HG03025 (cell line): ENCODE data around the gene AP4B1.
"Not testable (repeated sequence)": the region's sequence is repeated elsewhere in the genome, so short reads cannot be mapped to it uniquely, and the experiment has no call there.

Experiments used
- ATAC-seq: cut with Tn5 transposase; IDR thresholded peaks from one replicate; pipeline ENCODE4 v1.9.1; 2021; ENCODE audit warnings: mild to moderate bottlenecking, moderate library complexity; ENCODE audit not compliant: unreplicated experiment, low FRiP score

AP4B1 gene

DNA sequence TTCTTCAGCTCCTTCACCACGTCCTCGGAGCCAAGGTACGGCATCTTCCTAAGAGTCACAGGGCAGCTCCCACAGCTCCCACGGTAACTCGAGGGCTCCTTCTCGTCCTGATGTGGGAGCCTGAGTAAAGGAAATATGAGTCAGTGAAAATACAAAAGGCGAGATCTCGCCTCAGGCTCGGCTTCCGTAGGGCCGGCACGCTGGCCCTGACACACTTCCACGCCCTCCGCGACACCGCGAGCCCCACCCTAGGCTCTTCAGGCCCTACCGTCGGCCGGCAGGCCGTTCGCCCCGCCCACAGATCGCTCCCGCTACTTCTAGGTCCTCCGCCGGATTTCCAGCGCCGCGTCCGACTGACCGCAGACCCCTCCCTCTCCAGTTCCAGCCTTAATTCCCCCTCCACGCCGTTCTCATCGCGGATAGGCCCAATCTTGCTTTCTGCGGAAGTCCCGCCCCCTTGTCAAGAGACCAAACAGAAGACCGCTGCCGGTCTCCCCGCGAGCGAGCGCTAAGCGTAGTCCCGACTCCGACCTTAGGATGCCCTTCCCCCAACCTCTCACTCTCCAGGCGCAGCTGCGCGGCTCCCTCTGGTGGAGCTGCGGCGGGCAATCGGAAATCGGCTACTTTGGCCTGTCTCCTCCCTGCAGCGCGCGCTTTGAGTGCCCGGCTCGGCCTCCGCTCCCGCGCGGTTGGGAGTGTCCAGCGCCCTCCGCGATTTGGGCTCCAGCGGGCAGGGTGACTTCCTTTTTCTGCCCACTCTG, at the start of gene AP4B1, which contains the start of gene DCLRE1B:
Gene AP4B1 (minus strand): TSS at position 126 of the 761 bp plus-strand sequence. CDS start 82 bp downstream, at position 44.
Gene DCLRE1B (plus strand): TSS at position 653 of the 761 bp plus-strand sequence. CDS start 261 bp downstream, outside the sequence.
- peak; percentile 90 for ATAC-seq

DNA sequence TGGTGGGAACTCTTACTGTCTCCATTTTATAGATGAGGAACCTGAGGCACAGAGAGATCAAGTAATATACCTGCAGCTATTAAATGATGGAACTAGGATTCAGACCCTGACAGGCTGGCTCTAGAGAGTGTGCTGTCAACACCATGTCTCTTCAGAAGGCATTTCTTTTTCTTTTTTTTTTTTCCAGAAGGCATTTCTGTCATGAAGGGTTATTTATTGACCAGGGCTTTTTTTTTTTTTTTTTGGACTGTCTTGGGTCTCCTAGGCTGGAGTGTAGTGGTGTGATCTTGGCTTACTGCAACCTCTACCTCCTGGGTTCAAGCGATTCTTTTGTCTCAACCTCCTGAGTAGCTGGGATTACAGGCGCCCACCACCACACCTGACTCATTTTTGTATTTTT, 47.1 kb upstream of the AP4B1 start:
- no peak for ATAC-seq

DNA sequence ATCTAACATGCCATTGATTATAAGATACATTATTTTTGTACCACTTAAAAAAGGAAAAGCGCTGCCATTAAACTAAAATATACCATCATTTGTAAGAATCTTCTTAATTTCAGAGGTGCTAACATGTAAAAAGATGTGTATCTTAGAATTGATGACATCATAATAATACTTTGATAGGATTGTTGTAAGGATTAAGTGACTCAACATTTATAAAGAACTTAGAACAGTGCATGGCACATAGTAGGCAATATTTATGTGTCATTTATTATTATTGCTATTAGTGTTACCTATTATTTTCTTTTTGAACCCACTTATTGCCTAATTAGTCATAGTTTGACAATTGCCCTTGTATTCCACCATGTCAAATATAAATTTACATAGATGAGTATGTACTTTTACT, 46.3 kb upstream of the AP4B1 start:
- ATAC-seq: no peak

DNA sequence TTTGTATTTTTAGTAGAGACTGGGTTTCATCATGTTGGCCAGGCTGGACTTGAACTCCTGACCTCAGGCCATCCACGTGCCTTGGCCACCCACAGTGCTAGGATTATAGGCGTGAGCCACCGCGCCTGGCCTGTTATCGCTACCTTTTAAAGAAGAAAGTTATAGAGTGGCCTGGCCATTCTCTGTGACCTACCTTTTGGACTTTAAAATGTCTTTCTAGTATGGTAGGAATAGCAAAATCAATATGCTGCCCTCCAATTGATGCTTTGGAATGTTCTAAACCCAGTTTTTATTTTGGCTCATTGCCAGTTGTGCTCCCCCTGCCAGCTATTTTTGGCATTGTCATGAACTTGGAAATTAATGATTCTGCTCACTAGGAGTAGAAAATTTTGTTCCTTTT, 44.4 kb upstream of the AP4B1 start:
- no peak for ATAC-seq

DNA sequence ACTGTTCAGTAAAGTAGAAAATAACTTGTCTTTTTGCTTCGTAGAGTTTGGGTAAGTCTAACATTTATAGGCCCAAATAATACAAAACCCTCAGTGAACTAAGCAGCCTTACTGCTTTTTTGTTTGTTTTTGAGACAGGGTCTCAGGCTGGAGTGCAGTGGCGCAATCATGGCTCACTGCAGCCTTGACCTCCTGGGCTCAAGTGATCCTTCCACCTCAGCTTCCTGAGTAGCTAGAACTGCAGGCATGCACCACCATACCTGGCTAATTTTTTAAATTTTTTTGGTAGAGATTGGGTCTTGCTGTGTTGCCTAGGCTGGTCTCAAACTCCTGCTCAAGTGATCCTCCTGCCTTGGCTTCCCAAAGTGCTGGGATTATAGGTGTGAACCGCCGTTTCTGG, 43.6 kb upstream of the AP4B1 start:
- ATAC-seq: not testable (repeated sequence)

DNA sequence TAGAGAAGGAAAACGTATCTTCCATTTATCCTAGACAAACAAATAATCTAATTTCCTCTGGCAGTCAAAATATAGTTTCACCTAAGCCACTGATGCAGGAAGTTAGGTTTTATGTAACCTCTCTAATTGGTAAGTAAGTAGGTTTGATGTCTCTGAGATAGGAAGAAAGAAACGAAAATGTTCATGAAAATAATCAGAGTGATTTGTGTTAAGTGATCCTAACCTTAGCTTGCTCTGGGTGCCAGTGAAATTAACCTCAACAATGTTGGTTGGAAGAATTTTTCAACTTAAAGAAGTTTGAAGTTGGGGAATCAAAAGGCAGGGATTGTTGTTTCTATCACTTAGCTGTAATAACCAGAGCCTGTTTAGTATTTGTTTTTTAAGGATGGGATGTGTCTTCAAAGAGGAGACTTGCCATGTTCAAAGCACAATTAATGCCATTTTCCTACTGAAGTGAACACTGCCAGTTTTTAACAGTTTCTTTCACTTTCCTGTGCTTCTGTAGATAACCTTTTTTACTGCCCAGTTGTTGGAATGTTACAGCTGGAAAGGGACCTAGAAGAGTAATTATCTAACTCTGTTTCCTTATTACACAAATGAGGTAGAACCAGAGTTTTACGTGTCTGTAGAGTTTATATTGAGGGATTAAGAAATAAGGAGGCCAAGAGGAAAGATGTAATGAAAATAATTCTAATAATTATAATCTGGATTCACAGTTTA, 42.9 kb upstream of the AP4B1 start:
- ATAC-seq: no peak

DNA sequence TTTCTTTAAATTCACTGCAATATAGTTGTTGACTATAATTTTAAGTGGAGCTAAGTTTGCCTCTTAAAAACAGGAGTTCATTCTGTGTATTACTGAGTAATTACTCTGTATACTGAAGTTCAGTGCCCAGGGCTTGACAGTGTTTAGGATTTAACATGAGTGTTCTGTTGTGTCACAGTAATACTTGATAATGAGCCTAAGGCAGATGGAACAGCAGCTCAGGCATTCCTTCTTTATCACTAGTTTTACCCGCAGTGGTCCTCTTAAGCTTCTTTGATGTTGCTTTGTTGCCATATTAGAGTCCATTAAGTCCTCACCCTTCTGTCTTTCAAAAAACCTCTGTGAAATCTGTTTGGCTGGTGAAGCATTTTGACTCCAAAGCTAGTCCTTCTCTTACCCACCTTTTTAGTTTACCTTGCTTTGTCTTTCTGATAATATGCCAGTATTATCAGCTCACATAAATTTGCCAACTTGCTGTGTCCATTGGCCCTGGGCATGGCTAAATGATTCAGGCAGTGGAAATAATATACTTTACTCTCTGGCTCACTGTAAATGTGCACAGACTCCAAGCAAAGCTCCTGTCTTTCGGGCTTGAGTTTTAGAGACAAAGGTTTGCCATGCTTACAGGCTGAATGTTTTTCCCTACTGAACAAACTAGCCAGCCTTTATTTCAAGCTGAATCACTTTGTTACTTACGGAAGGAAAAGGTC, 42.2 kb upstream of the AP4B1 start:
- no peak for ATAC-seq

DNA sequence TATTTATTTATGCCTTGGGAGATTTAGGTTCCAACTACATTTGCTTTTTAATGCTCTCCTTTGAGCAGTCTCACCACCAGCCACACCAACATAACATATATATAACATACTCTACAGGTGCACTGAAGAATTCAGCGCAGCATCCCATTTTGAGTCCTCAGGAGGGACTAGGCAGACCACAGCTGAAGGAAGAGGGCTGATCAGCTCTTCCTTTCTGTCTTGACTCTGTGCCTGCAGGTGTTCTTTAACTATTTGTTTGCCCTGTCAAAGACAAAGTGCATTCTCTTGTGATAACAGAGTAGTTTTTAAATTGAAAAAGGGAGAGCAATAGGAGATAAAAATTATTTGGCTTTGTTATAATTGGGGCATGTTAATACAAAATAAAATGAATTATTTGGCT, 41.5 kb upstream of the AP4B1 start:
- ATAC-seq: no peak

DNA sequence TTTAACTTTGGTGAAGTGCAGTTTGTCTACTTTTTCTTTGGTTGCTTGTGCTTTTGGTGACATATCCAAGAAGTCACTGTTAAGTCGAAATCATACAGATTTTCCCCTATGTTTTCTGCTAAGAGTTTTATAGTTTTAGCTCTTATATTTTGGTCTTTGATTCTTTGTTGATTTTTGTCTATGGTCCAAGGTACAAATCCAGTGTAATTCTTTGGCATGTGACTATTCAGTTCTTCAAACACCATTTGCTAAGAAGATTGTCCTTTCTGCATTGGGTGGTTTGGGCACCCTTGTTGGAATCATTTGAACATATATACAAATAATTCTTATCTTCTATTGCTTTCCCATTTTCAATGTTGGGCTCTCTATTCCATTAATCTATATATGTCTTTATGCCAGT, 40.7 kb upstream of the AP4B1 start:
- no peak for ATAC-seq

DNA sequence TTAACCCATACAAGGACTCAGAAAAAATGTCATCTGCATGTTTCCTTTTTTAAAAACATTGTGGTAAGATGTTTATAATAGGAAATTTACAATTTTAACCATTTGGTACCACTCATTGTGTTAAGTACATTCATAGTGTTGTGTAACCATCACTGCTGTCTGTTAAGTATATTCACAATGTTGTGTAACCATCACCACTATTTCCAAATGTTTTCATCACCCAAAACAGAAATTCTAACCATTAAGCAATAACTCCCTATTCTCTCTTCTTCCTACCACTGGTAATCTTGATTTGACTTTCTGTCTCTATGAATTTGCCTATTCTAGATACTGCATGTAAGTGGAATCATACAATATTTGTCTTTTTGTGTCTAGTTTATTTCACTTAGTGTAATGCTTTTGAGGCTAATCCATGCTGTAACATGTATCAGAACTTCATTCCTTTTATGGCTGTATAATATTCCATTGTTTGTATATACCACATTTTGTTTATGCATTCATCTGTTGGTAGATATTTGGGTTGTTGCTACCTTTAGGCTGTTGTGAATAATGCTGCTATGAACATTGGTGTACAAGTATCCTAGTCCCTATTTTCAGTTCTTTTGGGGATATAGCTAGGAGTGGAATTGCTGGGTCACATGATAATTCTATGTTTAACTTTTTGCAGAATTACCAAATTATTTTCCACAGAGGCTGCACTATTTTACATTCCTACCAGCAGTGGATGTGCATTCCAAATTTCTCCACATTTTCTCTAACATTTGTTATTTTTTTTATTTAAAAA, 38.6 kb upstream of the AP4B1 start:
- ATAC-seq: no peak

DNA sequence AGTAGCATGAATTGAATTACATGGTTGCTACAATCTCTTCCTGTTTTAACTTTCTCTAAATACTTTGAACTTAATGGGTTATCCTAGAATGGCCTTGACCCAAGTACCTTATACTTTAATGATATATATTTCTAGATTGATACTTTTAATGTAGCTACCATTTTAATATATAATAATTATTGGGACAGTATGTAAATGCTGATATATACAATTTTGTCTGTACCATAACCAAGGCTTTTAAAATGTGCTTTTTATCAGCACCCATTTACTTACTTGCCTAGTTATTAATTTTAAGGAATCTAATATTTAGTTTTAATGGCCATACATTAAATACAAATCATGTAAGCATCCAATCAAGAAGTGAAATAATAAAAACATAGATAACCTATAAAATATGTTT, 37.9 kb upstream of the AP4B1 start:
- no peak for ATAC-seq

DNA sequence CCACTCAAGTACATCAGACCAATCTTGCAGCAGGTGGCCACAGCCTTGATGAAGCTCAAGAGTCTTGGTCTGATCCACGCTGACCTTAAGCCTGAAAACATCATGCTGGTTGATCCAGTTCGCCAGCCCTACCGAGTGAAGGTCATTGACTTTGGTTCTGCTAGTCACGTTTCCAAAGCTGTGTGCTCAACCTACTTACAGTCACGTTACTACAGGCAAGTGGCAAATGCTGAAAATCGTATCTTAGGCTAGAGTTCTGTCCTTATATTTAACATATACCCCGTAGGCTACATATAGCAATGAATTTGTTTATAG, 36.6 kb upstream of the AP4B1 start:
- no peak for ATAC-seq

DNA sequence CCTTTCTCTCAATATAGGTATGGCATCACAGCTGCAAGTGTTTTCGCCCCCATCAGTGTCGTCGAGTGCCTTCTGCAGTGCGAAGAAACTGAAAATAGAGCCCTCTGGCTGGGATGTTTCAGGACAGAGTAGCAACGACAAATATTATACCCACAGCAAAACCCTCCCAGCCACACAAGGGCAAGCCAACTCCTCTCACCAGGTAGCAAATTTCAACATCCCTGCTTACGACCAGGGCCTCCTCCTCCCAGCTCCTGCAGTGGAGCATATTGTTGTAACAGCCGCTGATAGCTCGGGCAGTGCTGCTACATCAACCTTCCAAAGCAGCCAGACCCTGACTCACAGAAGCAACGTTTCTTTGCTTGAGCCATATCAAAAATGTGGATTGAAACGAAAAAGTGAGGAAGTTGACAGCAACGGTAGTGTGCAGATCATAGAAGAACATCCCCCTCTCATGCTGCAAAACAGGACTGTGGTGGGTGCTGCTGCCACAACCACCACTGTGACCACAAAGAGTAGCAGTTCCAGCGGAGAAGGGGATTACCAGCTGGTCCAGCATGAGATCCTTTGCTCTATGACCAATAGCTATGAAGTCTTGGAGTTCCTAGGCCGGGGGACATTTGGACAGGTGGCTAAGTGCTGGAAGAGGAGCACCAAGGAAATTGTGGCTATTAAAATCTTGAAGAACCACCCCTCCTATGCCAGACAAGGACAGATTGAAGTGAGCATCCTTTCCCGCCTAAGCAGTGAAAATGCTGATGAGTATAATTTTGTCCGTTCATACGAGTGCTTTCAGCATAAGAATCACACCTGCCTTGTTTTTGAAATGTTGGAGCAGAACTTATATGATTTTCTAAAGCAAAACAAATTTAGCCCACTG, 36.0 kb upstream of the AP4B1 start:
- no peak for ATAC-seq

DNA sequence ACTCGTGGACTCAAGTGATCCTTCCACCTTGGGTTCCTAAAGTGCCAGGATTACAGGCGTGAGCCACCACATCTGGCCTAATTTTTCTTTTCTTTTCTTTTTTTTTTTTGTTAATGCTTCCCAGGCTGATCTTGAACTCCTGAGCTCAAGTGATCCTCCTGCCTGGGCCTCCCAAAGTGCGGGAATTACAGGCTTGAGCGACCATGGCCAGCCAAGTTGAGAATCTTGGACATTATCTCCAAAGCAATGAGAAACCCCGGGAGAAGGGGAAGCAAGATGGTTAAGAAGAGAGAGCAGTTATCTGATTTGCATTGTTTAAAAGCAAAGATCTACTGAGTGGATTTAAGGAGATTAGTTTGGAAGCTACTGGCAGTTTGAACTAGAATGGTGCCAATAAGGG, 33.6 kb upstream of the AP4B1 start:
- ATAC-seq: no peak

DNA sequence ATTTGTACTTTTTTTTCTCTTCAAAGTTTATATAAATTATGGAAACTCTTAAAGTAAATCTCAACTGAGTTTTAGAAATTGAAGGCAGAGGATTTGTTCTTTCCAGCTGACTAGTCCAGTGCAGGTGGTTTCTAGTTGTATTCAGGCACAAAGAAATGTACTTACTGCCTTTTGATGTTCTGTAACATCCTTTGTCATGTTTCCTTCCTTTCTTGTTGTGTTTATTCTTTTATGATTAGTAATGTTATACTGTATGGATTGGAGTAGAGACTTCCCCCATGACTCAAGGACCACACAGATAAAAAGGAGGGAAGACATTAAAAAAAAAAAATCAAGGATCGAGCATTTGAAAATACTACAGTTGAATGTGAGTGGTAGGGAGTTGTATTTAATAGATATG, 32.5 kb upstream of the AP4B1 start:
- ATAC-seq: no peak

DNA sequence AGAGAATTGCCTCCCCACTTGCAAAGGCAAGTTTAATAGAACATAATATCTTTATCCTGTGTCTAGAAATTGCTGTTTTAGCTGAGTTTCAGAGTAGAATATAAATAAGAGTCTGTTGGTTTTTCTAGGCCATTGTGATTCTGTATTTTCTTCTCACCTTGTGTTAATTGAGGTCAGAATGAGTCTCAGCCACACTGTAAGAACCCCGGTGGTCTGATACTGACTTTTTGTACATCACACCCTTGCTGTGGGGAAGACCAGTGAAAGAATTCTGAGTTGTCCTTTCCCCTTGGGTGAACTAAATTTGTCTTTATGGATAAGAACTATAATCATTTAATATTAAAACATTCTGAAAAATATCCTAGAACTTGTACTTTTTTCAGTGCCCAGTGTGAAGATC, 31.4 kb upstream of the AP4B1 start:
- no peak for ATAC-seq

DNA sequence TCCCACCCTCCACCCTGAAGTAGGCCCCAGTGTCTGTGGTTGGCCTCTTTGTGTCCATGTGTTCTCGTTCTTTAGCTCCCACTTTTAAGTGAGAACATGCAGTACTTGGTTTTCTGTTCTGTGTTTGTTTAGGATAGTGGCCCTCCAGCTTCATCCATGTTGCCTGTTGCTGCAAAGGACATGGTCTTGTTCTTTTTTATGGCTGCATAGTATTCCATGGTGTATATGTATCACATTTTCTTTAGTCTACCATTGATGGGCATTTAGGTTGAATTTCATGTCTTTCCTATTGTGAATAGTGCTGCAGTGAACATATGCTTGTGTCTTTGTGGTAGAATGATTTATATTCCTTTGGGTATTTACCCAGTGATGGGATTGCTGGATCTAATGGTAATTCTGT, 30.6 kb upstream of the AP4B1 start:
- no peak for ATAC-seq

DNA sequence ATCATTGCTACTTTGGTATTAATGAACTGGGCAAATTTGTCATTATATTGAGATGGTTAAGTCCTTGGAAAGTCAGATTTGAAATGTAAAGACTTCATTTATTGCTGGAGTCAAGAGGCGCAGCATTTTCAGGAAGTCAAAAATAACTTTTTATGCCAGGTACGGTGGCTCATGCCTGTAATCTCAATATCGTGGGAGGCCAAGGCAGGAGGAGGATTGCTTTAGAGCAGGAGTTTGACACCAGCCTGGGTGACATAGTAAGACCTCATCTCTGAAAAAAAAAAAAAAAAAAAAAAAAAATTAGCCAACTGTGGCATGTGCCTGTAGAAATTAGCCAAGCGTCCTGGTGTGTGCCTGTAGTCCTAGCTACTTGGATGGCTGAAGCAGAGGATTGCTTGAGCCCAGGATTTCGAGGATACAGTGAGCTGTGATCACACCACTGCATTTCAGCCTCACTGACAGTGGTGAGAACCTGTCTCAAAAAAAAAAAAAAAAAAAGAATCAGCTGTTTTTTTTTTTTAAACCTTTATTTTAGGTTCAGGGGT, 30.0 kb upstream of the AP4B1 start:
- no peak for ATAC-seq

DNA sequence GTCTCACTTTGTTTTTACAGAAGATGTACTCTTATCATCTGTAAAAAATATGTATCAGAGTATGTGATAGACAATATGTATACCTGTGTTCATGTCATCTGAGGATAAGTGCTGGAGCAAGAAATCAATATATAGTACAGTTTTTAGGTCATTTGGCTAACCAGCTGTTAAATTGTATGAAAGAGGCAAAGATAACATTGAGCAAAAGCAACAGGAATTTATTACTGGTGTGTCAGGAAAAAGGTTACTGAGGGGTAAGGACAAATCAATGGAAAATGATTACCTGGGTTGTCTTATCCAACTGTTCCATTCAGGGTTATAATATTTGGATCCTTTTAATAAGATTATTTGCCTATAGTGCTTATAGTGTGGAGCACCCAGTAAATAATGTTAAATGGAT, 29.4 kb upstream of the AP4B1 start:
- ATAC-seq: no peak

DNA sequence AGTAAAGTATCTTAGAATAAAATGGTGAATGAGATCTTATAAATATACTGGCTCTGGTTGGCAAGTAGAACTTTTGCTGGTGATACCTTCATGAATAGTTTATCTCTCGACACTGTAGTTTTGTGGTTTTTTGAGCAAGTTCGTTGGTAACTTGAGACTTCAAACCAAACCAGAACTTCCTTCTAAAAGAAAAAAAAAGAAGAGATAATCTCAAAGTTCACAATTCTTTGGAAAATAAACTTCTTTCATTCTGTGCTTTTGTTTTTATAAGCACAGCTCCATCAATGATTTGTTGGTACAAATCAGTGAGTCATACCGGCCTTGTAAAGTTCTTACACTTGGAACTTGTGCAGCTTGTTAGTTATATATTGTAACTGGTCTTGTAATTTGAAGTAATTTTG, 26.9 kb upstream of the AP4B1 start:
- ATAC-seq: no peak
